H1 (cell line): Measurements from ENCODE around the gene COL8A2. TPM values are rescaled to one million over a fixed set of nuclear protein-coding genes. Genes with fewer than 3 reads are reported as not detected.

Experiments
- BACH1 ChIP-seq: IDR thresholded peaks from 2 replicates; pipeline ENCODE4 v1.6.1; 2012; ENCODE audit warnings: low read length, improper control_type of control experiment
- EZH2 ChIP-seq: fragments of 200-600 bp; sonication (generic); IDR thresholded peaks from 2 replicates; pipeline ENCODE4 v1.7.1; 2012; ENCODE audit warnings: low read depth, mild to moderate bottlenecking, moderate library complexity, low read length, inconsistent platforms; ENCODE audit not compliant: severe bottlenecking
- GABPA ChIP-seq: IDR thresholded peaks from 2 replicates; pipeline ENCODE4 v1.6.1; 2011; ENCODE audit warnings: mild to moderate bottlenecking, low read length, moderate library complexity, borderline replicate concordance; ENCODE audit not compliant: insufficient read depth
- HDAC6 ChIP-seq: IDR thresholded peaks from one replicate; pipeline ENCODE4 v1.7.1; 2012; ENCODE audit warnings: low read depth, mild to moderate bottlenecking, inconsistent platforms, low read length, moderate library complexity
- NANOG ChIP-seq: IDR thresholded peaks from 2 replicates; pipeline ENCODE4 v1.6.1; 2011; ENCODE audit warnings: low read length, low read depth, mild to moderate bottlenecking, inconsistent platforms; ENCODE audit not compliant: insufficient read depth, poor library complexity, severe bottlenecking
- RAD21 ChIP-seq, 2 experiments: IDR thresholded peaks in 1 of 2; conservative IDR thresholded peaks in 1 of 2; 2 replicates each; pipeline ENCODE4 v1.6.1; 2011; ENCODE audit warnings: low read depth in 2 of 2, low read length in 2 of 2, improper control_type of control experiment in 1 of 2, inconsistent platforms in 1 of 2, mild to moderate bottlenecking in 1 of 2, moderate library complexity in 1 of 2
- SRF ChIP-seq: IDR thresholded peaks from 2 replicates; pipeline ENCODE4 v1.6.1; 2011; ENCODE audit warnings: mild to moderate bottlenecking, low read depth, low read length, moderate library complexity
- TAF7 ChIP-seq: optimal IDR thresholded peaks from 2 replicates; pipeline ENCODE3; 2011; ENCODE audit warnings: low read depth, mild to moderate bottlenecking, inconsistent platforms, low read length, moderate library complexity, borderline replicate concordance
- polyA plus RNA-seq, 7 experiments: library from polyadenylated mRNA; depleted of rRNA in 3 of 7; stranded (reverse) in 5 of 7; unstranded in 2 of 7; fragments of >200 nt in 5 of 7; fragments of 200-250 nt in 2 of 7; gene quantifications; 1 replicate in 5 of 7; 2 replicates in 1 of 7; 4 replicates in 1 of 7; pipeline versions ENCODE4 v1.2.1 to v1.2.3, GENCODE V29; 2011 to 2013; ENCODE audit warnings: missing spikeins in 2 of 7, mixed read lengths in 2 of 7
- total RNA-seq: library from RNA; stranded (reverse); fragmentation: NEBNext Ultra II Directional; extraction: Animal tissue kit (Norgen Biotek cat#: 25700); gene quantifications from 2 replicates; pipeline ENCODE4 v1.2.1, GENCODE V29; 2021
- TF ChIP-seq, protein P1 (sequence below): IDR thresholded peaks from 2 replicates; pipeline ENCODE4 v1.6.1; 2011; ENCODE audit warnings: low read depth, mild to moderate bottlenecking, low read length; ENCODE audit not compliant: insufficient read depth
- TF ChIP-seq, protein P2 (sequence below), 3 experiments: IDR thresholded peaks; 1 replicate in 2 of 3; 2 replicates in 1 of 3; pipeline versions ENCODE4 v1.5.1 to v1.6.1; 2011; ENCODE audit warnings: low read length in 3 of 3, mild to moderate bottlenecking in 3 of 3, inconsistent platforms in 2 of 3, low read depth in 1 of 3, moderate library complexity in 1 of 3; ENCODE audit not compliant: insufficient read depth in 1 of 3; ENCODE audit errors: control extremely low read depth in 1 of 3

Gene COL8A2
- total and polyA plus RNA-seq, 2 of the 8 experiments (the other 6 are each of a cell fraction or from before 2014, with no cell fraction given): 2.1 to 2.8 TPM

DNA sequence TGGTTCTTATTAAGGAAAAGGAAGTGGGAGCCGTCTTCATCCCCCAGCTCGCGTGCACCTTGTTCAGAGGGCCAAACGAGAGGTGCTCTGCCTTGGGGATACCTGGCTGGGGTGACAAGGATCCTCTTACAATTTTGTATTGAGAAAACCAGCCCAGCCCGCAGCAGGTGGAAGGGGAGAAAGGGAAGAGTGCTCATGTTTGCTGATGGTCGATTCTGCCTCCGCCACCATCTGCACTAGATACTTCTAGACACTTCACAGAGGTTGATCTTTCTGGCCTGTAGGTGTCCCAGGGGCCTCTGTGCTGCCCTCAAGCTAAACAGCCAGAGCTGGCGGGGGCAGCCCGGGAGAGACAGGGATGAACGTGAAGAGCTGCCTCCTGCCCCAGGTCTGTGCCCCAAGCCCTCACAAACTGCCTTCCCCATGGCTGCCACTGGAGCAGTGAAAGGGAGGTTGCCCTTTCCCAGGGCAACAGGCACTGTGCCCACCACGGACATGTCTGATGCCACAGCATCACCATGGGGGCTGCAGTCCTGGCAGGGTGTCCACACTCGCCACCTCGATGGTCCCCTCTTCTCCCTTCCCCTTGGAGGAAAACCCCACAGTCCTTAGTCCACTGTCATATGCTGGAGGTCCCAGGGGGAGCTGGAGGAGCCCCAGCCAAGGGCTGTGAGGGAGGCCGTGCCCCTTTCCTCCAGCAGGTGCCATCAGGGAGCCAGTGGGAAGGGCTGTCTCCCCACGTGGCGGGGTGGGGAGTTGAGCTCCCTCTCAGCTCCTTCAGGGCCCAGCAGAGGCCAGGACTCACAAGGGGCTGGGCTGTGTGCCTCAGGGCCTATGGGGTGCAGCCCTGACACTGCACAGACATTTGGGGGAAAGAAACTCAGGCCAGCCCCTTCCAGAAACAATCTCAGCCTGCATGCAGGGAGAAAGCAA lies 28.3 kb downstream of the COL8A2 start (continued):
- TF ChIP-seq TAF7: no peak
- TF ChIP-seq NANOG: no peak
- TF ChIP-seq, protein P1, sequence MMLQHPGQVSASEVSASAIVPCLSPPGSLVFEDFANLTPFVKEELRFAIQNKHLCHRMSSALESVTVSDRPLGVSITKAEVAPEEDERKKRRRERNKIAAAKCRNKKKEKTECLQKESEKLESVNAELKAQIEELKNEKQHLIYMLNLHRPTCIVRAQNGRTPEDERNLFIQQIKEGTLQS: 0 out of 2 replicates have a peak, but pooled peaks have one; percentile 12
- no peak for TF ChIP-seq HDAC6
- TF ChIP-seq RAD21 (IDR thresholded peaks at IDR 0.05 in 1 of 2, conservative IDR thresholded peaks at IDR 0.05 in 1 of 2; ENCODE audit: low read depth in 2 of 2, low read length in 2 of 2): peak; percentile 42 to 59
- no peak for TF ChIP-seq SRF
- TF ChIP-seq, protein P2, sequence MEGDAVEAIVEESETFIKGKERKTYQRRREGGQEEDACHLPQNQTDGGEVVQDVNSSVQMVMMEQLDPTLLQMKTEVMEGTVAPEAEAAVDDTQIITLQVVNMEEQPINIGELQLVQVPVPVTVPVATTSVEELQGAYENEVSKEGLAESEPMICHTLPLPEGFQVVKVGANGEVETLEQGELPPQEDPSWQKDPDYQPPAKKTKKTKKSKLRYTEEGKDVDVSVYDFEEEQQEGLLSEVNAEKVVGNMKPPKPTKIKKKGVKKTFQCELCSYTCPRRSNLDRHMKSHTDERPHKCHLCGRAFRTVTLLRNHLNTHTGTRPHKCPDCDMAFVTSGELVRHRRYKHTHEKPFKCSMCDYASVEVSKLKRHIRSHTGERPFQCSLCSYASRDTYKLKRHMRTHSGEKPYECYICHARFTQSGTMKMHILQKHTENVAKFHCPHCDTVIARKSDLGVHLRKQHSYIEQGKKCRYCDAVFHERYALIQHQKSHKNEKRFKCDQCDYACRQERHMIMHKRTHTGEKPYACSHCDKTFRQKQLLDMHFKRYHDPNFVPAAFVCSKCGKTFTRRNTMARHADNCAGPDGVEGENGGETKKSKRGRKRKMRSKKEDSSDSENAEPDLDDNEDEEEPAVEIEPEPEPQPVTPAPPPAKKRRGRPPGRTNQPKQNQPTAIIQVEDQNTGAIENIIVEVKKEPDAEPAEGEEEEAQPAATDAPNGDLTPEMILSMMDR (IDR thresholded peaks at IDR 0.05; ENCODE audit: control extremely low read depth in 1 of 3, insufficient read depth in 1 of 3, low read depth in 1 of 3, low read length in 3 of 3): peak in 2 of 3 experiments; percentile 79 to 81; a peak in 3 of 4 replicates
- TF ChIP-seq GABPA: no peak
- TF ChIP-seq EZH2: no peak
- no peak for TF ChIP-seq BACH1
